Right hindlimb (tissue), 1 donor: ENCODE data around the gene DQX1.
A peak's percentile ranks its signal among the peaks of the same experiment; 100 is the strongest.
"Not testable (repeated sequence)": the region's sequence is repeated elsewhere in the genome, so short reads cannot be mapped to it uniquely, and the experiment has no call there.

ENCODE experiments used
- DNase-seq: peaks from one replicate; pipeline ENCODE4 v3.0.0-alpha.2; 2018

DQX1 gene

GRCh38 chr2:74491648-74492544, 34.1 kb downstream of the DQX1 start:
- no peak for DNase-seq

GRCh38 chr2:74489906-74490305, 36.1 kb downstream of the DQX1 start:
- no peak for DNase-seq

- DNase-seq, result no peak
Measured at GRCh38 chr2:74488643-74489481, 37.2 kb downstream of the DQX1 start.

GRCh38 chr2:74486141-74486540, 39.9 kb downstream of the DQX1 start:
- DNase-seq, result no peak

GRCh38 chr2:74483675-74484164, 42.3 kb downstream of the DQX1 start:
- not testable (repeated sequence) for DNase-seq

GRCh38 chr2:74482801-74483674, 43.0 kb downstream of the DQX1 start, which contains the start of the genes CCDC142 and TTC31:
Gene CCDC142 (minus strand): TSS chr2:74482998. CDS start chr2:74482837, 161 bp downstream.
Gene TTC31 (plus strand): TSS chr2:74483081. CDS start chr2:74483096, 15 bp downstream.
- peak; percentile 97 for DNase-seq

GRCh38 chr2:74481961-74482800, 43.9 kb downstream of the DQX1 start:
- DNase-seq, result peak; percentile 41

- no peak for DNase-seq
Measured at GRCh38 chr2:74481431-74481830, 44.6 kb downstream of the DQX1 start.

- DNase-seq, result no peak
Measured at GRCh38 chr2:74474899-74475298, 51.1 kb downstream of the DQX1 start.

- DNase-seq, result no peak
Measured at GRCh38 chr2:74474481-74474880, 51.5 kb downstream of the DQX1 start.

GRCh38 chr2:74472945-74473258, 53.1 kb downstream of the DQX1 start:
- DNase-seq, result no peak

- peak; percentile 96 for DNase-seq
Measured at GRCh38 chr2:74472086-74472944, 53.7 kb downstream of the DQX1 start, which contains the start of gene MRPL53. Gene MRPL53 (minus strand): TSS chr2:74472680. CDS start chr2:74472660, 20 bp downstream.

- no peak for DNase-seq
Measured at GRCh38 chr2:74471332-74472065, 54.5 kb downstream of the DQX1 start.

GRCh38 chr2:74470742-74471141, 55.3 kb downstream of the DQX1 start:
- not testable (repeated sequence) for DNase-seq
